SU-DHL-6 (cell line): Measurements from ENCODE around the gene CARD19.

ENCODE experiments used
- CTCF ChIP-seq: fragments of 200-600 bp; sonication (generic); IDR thresholded peaks from one replicate; pipeline ENCODE4 v1.5.1; 2017; ENCODE audit warnings: antibody characterized with exemption, mild to moderate bottlenecking, low read length, moderate library complexity; ENCODE audit not compliant: insufficient read depth, poor library complexity, severe bottlenecking
- EZH2phosphoT487 ChIP-seq: fragments of 200-600 bp; sonication (generic), shearing (Covaris generic); conservative IDR thresholded peaks from 2 replicates; pipeline ENCODE4 v1.6.1; 2018; ENCODE audit warnings: mild to moderate bottlenecking, antibody characterized with exemption, low read length, moderate library complexity, mixed read lengths

GRCh38 chr9:93122721-93123221, 26.8 kb downstream of the CARD19 start:
- TF ChIP-seq CTCF (no peak), EZH2phosphoT487 (no peak)
